GM18858 (cell line): ENCODE data around the gene TTYH1.

ENCODE experiments used
- ATAC-seq: cut with Tn5 transposase; IDR thresholded peaks from one replicate; pipeline ENCODE4 v1.9.1; 2021; ENCODE audit not compliant: unreplicated experiment

Gene TTYH1

DNA sequence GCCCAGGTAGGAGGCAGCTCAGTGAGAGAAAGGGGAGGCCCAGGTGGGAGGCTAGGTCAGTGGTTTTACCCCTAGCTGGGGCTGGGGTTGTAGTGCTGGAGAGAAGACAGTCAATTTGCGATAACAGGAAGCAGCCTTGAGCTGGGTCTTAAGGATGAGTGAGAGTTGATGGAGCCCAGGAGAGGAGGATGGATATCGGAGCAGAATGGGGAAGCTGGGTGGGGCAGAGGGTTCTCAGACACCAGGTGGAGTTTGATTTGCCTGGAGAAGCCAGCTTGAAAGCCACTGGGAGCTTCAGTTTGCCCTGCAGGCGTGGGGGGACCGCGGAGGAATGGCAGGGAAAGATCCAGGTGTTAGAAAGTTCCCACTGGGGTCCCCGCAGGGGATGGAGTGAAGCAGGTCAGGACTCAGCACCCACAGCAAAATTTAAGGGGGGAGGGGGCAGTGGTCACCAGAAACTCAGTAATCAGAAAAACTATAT lies 58.7 kb downstream of the TTYH1 start:
- no peak for ATAC-seq

DNA sequence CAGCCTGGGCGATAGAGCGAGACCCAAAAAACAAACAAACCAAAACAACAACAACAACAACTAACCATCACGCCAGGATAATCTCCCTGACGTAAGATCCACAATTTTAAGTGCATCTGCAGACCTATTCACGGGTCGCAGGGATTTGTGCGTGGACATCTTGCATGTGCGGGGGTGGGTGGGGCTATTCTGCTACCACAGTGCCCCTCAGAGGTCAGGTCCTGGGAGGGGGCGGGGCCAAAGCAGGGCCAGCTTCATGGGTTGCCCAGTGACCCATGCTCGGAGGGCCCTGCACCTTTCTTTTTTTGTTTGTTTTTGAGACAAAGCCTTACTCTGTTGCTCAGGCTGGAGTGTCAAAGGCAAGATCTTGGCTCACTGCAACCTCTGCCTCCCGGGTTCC lies 60.4 kb downstream of the TTYH1 start:
- ATAC-seq, result no peak

DNA sequence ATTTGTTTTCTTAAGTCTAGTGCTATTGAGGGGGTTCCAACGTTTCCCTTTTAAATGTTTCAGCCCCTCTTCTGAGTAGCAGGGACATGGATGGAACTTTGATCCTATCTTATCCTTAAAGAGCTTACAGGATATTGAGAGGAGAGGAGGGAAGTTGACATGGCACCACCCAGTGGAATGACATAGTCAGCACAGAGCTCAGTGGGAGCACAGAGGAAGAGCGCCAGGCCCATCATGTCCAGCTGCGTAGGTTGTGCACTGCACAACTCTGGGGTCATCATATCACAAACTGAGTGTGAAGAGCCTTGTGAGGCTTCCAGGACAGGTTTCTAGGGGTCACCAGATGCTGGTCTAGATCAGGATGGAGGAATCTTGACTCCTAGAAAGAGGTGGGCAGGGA lies 62.4 kb downstream of the TTYH1 start:
- ATAC-seq, result no peak

DNA sequence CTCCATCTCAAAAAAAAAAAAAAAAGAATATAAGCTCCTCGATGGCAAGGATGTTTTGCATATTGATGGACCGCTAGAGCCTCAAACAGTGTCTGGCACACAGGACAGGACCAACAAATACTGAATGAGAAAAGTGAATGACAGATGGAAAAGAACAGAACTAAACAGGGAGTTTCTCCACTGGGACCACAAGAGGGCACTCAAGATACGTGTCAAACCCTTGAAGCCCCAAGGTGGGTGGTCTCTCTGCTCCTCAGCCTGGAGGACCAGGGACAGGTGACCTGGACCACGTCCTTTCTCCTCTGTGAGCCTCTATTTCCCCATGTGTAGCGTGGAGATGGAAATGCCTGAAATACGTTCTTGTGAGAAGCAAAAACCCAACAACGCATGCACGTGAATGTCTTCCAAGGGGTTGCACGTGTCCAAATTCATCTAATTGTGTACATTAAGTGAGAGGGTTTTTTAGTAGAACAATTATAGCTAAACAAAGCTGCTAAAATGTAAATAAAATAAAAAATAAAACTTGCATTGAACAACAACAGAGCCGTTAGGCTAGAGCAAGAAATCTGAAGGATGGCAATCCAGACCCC lies 63.5 kb downstream of the TTYH1 start:
- ATAC-seq, result no peak

DNA sequence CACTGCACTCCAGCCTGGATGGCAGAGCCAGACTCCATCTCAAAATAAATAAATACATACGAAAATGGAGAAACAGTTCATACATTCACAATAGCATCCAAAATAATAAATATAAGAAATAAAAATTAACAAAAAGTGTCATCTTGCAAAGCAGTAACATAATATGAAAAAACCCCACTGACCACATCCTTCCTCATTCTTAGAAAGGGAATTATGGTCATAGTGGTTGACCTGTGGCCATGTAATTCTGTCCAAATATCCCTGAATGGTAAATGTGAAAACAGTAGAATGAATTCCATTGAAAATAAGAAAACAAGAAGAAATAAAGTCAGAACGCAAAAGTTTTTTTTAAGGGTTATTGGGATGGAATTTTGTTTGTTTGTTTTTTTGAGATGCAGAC lies 64.8 kb downstream of the TTYH1 start:
- no peak for ATAC-seq

DNA sequence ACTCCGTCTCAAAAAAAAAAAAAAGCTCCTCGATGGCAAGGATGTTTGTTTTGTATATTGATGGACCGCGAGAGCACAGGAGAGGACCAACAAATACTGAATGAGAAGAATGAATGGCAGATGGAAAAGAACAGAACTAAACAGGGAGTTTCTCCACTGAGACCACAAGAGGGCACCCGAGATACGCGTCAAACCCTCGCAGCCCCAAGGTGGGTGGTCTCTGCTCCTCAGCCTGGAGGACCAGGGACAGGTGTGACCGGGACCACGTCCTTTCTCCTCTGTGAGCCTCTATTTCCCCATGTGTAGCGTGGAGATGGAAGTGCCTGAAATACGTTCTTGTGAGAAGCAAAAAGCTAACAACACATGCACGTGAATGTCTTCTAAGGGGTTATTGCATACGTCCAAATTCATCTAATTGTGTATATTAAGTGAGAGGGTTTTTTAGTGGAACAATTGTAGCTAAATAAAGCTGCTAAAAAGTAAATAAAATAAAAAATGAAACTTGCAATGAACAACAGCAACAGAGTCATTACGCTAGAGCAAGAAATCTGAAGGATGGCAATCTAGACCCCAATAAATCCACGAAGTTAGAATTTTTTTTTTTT lies 66.2 kb downstream of the TTYH1 start:
- ATAC-seq, result no peak

DNA sequence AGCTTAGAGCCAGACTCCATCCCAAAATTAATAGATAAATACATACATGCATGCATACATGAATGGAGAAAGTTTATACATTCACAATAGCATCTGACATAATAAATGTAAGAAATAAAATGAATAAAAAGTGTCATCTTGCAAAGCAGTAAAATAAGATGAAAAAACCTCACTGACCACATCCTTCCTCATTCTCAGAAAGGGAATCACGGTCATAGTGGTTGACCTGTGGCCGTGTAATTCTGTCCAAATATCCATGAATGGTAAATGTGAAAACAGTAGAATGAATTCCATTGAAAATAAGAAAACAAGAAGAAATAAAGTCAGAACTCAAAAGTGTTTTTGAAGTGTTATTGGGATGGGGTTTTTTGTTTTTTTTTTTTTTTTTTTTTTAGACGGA lies 67.6 kb downstream of the TTYH1 start:
- no peak for ATAC-seq

DNA sequence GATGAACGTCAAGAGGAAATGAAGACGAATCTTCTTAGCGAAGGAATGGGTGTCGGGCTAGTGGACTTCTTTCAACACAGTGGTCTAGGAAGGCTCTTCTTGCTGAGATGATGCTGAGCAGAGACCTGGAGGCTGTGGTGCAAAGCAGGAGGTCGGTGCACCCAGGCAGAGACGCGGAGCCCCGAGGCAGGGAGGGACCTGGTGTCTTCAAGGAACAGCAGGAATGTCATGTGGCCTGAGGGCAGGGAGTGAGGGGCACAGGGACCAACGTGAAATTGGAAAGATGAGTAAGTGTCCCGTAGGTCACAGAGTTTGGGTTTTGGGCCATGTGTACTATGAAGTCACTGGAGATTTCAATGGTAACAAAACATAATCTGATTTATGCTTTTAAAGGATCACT lies 69.2 kb downstream of the TTYH1 start:
- no peak for ATAC-seq

DNA sequence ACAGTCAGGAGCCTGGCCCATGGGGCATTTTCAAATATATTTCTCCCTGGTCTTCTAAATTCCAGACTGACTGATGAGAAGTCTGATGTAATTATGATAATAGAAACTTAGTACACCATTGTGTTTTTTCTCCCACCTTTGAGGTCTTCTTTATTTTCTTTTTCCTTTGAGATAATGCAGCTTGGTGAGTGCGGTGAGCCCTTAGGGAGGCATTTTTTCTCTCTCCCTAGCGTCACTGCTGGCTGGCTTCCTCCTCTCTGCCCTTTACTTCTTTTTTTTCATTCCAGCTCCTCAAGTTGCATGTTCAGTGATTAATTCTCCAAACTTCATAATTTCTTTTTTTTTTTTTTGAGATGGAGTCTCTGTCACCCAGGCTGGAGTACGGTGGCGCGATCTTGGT lies 70.6 kb downstream of the TTYH1 start:
- no peak for ATAC-seq
